Upper lobe of left lung (tissue), 6 donors: ENCODE data around the gene SPIRE2. TPM values are rescaled to one million over a fixed set of nuclear protein-coding genes. Genes with fewer than 3 reads are reported as not detected.
"Not testable (repeated sequence)": the region's sequence is repeated elsewhere in the genome, so short reads cannot be mapped to it uniquely, and the experiment has no call there.

Source experiments
- ATAC-seq, 2 donors: fragments of 200-7000 bp; cut with Tn5 transposase; one replicate each; pipeline ENCODE4 v1.9.1; 2022; ENCODE audit warnings: mild to moderate bottlenecking in 2 of 2, moderate library complexity in 2 of 2; ENCODE audit not compliant: low FRiP score in 2 of 2
- DNase-seq, 2 donors: peaks; one replicate each; pipeline ENCODE4 v3.0.0-alpha.2; 2019 to 2020
- H3K27ac ChIP-seq, 4 donors: fragments of 200-600 bp; sonication (generic); one replicate each; pipeline ENCODE4 v1.5.1; 2016 to 2019
- H3K27me3 ChIP-seq, 4 donors: fragments of 200-600 bp; sonication (generic); one replicate each; pipeline ENCODE4 v1.5.1; 2017 to 2019
- H3K36me3 ChIP-seq, 4 donors: fragments of 200-600 bp; sonication (generic); one replicate each; pipeline ENCODE4 v1.5.1; 2016 to 2019
- H3K4me1 ChIP-seq, 4 donors: fragments of 200-600 bp; sonication (generic); one replicate each; pipeline ENCODE4 v1.5.1; 2018 to 2019
- H3K4me3 ChIP-seq, 4 donors: fragments of 200-600 bp; sonication (generic); one replicate each; pipeline ENCODE4 v1.5.1; 2017 to 2019; ENCODE audit warnings: mild to moderate bottlenecking in 2 of 4, moderate library complexity in 1 of 4
- H3K9me3 ChIP-seq, 4 donors: fragments of 200-600 bp; sonication (generic); one replicate each; pipeline ENCODE4 v1.5.1; 2018 to 2019
- CTCF ChIP-seq, 6 experiments: fragments of 450-650 bp in 4 of 6; fragments of 200-600 bp in 2 of 6; sonication (generic) in 2 of 6; IDR thresholded peaks; one replicate each; pipeline ENCODE4 v1.5.1; 2016 to 2019; ENCODE audit warnings: antibody characterized with exemption in 6 of 6
- EP300 ChIP-seq, 4 donors: sonication (generic); formaldehyde crosslinking; IDR thresholded peaks; one replicate each; pipeline ENCODE4 v1.5.1; 2017; ENCODE audit warnings: antibody characterized with exemption in 4 of 4, control low read depth in 2 of 4
- POLR2A ChIP-seq, 4 donors: fragments of 450-650 bp; IDR thresholded peaks; one replicate each; pipeline ENCODE4 v1.5.1; 2016 to 2017; ENCODE audit warnings: antibody characterized with exemption in 4 of 4, mild to moderate bottlenecking in 2 of 4
- POLR2AphosphoS5 ChIP-seq, 2 donors: sonication (generic); formaldehyde crosslinking; IDR thresholded peaks; one replicate each; pipeline ENCODE4 v1.5.1; 2017; ENCODE audit warnings: antibody characterized with exemption in 2 of 2
- WGBS, 2 donors: methylation state at CpG; one replicate each; pipeline ENCODE4 v1.1.5; 2017 to 2018; 5-methylcytosine and 5-hydroxymethylcytosine counted together
- total RNA-seq, 6 donors: library from RNA; depleted of rRNA in 4 of 6; stranded (reverse); fragments of >200 nt in 4 of 6; gene quantifications; one replicate each; pipeline versions ENCODE4 v1.1.0 to v1.2.1, GENCODE V29; 2016 to 2021
- donor health status: DM: no; HTN: no; CAD: no; lungs with moderate emphysema.
- donor health status: DM: no; HTN: yes; CAD: no; lungs with severe emphysema.

SPIRE2 gene
- total RNA-seq, 6 donors from 2014 or later = 6.1 to 52.4 (median 14.7) TPM

DNA sequence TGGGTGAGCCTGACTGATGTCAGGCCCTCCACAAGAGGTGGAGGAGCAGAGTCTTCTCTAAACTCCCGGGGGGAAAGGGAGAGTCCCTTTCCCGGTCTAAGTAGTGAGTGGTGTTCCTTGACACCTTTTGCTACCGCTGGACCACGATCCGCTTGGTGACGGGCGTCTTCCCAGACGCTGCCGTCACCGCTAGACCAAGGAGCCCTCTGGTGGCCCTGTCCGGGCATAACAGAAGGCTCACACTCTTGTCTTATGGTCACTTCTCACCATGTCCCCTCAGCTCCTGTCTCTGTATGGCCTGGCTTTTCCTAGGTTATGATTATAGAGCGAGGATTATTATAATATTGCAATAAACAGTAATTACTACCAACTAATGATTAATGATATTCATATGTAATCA lies 35.2 kb upstream of the SPIRE2 start:
- TF ChIP-seq CTCF (IDR thresholded peaks at IDR 0.05) = peak; percentile 60 to 80 (median 76)
- not testable (repeated sequence) for H3K4me1 ChIP-seq, H3K4me3 ChIP-seq, H3K27me3 ChIP-seq, H3K36me3 ChIP-seq, H3K9me3 ChIP-seq, H3K27ac ChIP-seq, ATAC-seq
- peak in 1 of 2 donors; percentile 72 for DNase-seq
- 9 to 17% methylated on average over 11 to 12 of the region's 12 CpGs for WGBS, 2 donors

DNA sequence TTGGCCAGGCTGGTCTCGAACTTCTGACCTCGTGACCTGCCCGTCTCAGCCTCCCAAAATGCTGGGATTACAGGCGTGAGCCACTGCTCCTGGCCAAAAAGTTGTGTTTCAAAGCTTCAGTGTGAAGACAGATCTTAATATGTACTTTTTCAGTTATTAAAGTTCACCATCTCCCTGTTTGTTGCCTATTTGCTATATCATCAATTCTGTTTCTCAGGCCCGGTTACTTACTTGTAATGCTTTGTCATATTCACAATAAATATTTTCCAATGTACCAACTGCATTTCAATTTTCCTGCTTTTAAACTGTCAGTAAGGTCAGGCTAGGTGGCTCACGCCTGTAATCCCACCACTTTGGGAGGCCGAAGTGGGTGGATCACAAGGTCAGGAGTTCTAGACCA lies 34.3 kb upstream of the SPIRE2 start:
- no peak for DNase-seq
- WGBS, 2 donors = 85 to 96% methylated on average over 7 of the region's 7 CpGs

DNA sequence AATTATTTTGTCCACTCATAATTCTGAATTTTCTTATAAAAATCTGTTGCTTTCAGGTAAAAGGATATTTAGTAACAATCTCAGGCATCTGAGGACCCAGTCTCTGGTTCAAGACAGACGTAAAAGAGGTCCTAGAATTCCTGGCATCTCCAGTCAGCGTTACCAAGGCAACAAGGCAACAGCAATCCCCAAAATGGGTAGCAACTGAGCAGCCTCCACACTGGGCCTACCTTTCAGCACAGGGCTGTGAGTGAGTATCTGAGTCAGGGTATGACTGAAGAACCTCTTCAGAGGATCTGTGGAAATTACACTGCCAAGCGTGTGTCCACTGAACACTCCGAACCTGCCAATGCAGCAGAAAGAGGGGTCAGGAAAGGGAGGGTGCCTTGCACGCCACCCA lies 32.6 kb upstream of the SPIRE2 start:
- H3K4me3 ChIP-seq = no peak overlapping the region
- DNase-seq (no peak), ATAC-seq (no peak)
- H3K36me3 ChIP-seq = no peaks in the 10 kb centered on the region
- no peak for TF ChIP-seq POLR2AphosphoS5 (IDR thresholded peaks at IDR 0.05)
- TF ChIP-seq CTCF (IDR thresholded peaks at IDR 0.05) = no peak
- TF ChIP-seq EP300 (IDR thresholded peaks at IDR 0.05) = no peak
- TF ChIP-seq POLR2A (IDR thresholded peaks at IDR 0.05) = no peak
- no peaks in the 10 kb centered on the region for H3K27me3 ChIP-seq
- H3K27ac ChIP-seq = no peak overlapping the region
- H3K4me1 ChIP-seq = no peaks in the 10 kb centered on the region
- WGBS, 2 donors = 98 to 100% methylated on average over 5 of the region's 5 CpGs
- no peaks in the 10 kb centered on the region for H3K9me3 ChIP-seq

More for the DNA sequence above, 34.3 kb upstream of the SPIRE2 start:
- Histone ChIP-seq H3K4me3 (no peak overlapping the region), H3K36me3 (no peaks in the 10 kb centered on the region), H3K27me3 (no peaks in the 10 kb centered on the region), H3K4me1 (no peaks in the 10 kb centered on the region), H3K9me3 (no peaks in the 10 kb centered on the region), H3K27ac (no peak overlapping the region)
- TF ChIP-seq CTCF (IDR thresholded peaks at IDR 0.05) (no peak), POLR2A (IDR thresholded peaks at IDR 0.05) (no peak), POLR2AphosphoS5 (IDR thresholded peaks at IDR 0.05) (no peak), EP300 (IDR thresholded peaks at IDR 0.05) (no peak)
- no peak for ATAC-seq

DNA sequence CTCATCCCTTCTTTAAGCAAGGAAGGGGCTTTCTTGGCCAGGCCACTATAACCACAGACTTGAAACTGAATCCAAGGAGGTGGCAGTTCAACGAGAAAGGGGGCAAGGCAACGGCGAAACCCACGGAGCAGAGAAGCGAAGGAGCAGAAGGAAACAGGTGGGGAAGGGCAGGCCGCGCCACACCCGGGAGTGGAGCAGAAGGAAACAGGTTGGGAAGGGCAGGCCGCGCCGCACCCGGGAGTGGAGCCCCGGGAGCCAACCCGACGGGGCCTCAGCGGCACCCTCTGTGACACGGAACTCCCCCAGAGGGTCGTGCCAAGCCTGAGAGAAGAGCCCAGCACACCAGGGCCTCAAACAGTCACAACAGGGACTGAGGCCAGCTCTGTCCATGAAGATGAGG lies 32.2 kb upstream of the SPIRE2 start:
- no peaks in the 10 kb centered on the region for H3K36me3 ChIP-seq
- no peak overlapping the region for H3K4me3 ChIP-seq
- no peak for TF ChIP-seq CTCF (IDR thresholded peaks at IDR 0.05)
- no peak for TF ChIP-seq POLR2AphosphoS5 (IDR thresholded peaks at IDR 0.05)
- no peak for TF ChIP-seq EP300 (IDR thresholded peaks at IDR 0.05)
- TF ChIP-seq POLR2A (IDR thresholded peaks at IDR 0.05) = no peak
- no peak overlapping the region for H3K27ac ChIP-seq
- no peaks in the 10 kb centered on the region for H3K9me3 ChIP-seq
- no peaks in the 10 kb centered on the region for H3K4me1 ChIP-seq
- DNase-seq (peak in 1 of 2 donors; percentile 68), ATAC-seq (peak in 1 of 2 donors; percentile 44)
- WGBS, 2 donors = 93 to 97% methylated on average over 15 to 18 of the region's 18 CpGs
- no peaks in the 10 kb centered on the region for H3K27me3 ChIP-seq

DNA sequence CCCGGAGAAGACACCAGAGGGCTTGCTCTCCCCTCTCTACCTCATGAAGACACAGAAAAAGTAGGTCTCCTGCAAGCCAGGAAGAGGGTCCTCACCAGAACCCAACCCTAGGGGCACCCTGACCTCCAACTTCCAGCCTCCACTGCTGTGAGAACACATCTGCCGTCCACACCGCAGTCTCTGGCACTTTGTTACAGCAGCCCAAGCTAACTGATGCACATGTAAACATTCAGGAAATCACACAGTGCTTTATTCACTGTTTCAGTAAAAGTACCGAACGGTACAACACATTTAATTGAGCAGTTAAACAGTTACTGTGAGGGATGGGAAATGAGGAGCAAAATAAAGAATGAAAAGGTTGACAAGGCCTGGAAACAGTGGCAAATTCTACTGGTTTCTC lies 30.1 kb upstream of the SPIRE2 start:
- Histone ChIP-seq H3K9me3 (no peaks in the 10 kb centered on the region), H3K4me1 (no peaks in the 10 kb centered on the region), H3K27ac (peak overlapping the region in 3 of 4 donors; percentile 7 to 75 (median 64)), H3K4me3 (no peak overlapping the region), H3K36me3 (no peaks in the 10 kb centered on the region), H3K27me3 (no peaks in the 10 kb centered on the region)
- TF ChIP-seq EP300 (IDR thresholded peaks at IDR 0.05) (no peak), POLR2AphosphoS5 (IDR thresholded peaks at IDR 0.05) (no peak)
- ATAC-seq (no peak), DNase-seq (no peak)
- WGBS, 2 donors = 96 to 97% methylated on average over 5 of the region's 5 CpGs
